NCI-H226 (cell line): ENCODE data around the gene NAB2.
"Not testable (repeated sequence)": the region's sequence is repeated elsewhere in the genome, so short reads cannot be mapped to it uniquely, and the experiment has no call there.

Experiments
- DNase-seq: peaks from one replicate; pipeline ENCODE4 v3.0.0-alpha.2; 2015

The NAB2 gene, protein sequence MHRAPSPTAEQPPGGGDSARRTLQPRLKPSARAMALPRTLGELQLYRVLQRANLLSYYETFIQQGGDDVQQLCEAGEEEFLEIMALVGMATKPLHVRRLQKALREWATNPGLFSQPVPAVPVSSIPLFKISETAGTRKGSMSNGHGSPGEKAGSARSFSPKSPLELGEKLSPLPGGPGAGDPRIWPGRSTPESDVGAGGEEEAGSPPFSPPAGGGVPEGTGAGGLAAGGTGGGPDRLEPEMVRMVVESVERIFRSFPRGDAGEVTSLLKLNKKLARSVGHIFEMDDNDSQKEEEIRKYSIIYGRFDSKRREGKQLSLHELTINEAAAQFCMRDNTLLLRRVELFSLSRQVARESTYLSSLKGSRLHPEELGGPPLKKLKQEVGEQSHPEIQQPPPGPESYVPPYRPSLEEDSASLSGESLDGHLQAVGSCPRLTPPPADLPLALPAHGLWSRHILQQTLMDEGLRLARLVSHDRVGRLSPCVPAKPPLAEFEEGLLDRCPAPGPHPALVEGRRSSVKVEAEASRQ

DNA sequence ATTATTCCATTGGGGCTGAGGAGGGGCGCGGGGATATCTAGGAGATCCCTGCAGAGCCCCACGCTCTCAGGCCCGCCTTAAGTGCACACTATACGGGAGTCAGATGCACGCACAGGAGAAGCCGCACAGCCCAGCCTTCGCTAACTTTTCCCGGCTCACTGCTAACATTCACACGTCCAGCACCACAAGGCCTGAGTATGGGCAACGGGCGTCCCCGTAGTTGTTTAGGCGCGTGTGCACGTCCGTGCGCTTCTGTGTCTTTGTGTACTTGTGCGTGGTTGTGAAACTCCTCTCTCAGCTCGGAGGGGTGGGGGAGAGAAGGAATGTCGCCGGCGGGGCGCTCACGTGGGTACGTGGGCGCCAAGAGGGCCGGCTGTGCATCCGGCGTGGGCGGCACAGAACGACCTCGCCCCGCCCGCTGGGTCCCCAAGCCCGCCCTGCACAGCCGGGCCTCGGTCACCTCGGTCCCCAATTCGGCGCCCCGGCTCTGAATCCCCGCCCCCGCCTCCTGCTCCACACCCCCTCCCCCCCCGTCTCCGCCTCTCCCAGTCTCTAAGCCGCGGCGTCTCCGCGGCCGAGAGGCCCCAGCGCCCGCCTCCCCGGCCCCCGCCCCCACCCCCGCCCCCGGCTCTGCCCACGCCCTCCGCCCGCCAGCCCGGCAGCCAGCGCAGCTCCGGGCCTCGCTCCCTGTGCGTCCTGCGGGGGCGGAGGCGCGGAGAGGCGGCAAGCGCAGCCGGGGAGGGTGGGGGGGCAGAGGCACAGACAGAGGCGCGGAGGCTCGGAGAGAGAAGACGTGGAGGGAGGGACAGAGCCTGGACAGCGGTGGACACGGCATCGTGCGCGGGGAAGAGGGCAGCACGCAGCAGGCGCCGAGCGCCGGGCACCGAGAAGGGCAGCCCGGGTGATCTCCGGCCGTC is at the start of gene NAB2:
NAB2 (plus strand) TSS at position 761 of the 917 bp plus-strand sequence. CDS start 158 bp downstream, outside the sequence.
- peak; percentile 98 for DNase-seq

DNA sequence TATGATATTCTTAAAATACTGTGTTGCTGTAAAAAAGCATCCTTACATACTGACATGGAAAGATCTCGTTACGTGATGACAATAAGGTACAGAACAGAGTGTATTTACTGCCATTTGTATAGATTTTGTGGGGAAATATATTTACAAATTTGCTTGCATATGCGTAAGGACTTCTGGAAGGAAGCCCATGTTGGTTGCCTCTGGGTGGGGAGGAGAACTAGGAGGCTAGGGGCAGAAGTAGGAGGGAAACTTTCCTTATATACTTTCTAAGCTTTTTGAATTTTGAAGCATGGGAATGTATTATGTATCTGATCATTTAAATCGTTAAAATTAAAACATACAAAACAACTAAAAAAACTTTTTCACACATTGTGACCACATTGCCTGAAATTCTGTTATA is 48.7 kb upstream of the NAB2 start:
- DNase-seq, result no peak

DNA sequence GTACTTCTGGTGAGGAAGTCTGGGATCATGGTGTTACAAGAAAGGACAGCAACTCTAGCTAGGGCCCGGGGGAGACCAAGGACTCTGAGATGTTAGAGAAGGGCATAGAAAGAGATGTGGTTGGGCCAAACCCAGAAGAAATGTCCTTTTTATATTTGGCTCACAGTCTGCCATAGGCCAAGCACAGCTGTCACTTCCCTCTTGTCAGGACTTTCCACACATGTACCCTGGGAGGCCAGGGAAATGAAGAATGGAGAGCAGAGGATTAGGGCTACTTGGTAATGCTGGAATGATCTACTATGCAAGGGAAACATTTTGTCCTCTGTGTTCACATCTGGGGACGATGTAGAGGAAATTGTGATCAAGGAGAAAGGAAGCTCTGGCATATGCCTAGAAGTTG is 48.2 kb upstream of the NAB2 start:
- no peak for DNase-seq

DNA sequence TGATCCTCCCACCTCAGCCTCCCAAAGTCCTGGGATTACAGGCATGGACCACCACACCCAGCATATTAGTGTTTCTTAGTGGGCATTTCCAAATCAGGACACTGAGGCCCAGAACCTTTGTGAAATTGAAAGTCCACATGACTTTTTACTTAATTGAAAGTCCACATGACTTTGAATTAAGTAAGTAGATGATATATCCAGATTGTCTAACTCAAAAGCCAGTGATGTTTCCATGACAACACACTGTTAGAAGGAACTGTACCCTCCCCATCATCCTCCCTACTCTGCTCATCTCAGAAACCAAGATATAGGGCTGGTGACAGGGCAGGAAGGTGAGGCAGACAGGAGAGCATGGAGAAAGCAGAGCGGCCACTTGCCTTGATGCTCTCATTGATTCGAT is 46.2 kb upstream of the NAB2 start:
- DNase-seq, result no peak

DNA sequence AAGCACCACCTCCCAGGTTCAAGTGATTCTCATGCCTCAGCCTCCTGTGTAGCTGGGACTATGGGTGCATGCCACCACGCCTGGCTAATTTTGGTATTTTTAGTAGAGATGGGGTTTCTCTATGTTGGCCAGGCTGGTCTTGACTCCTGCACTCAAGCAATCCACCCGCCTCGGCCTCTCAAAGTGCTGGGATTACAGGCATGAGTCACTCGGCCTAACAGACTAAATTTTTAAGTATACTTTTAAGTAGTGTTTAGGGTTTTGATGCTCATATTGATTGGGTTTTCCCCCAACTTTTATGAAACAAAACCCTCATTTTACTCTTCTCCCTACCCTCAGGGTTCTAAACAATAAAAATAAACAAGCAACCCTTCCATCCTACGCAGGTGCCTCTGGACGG is 44.4 kb upstream of the NAB2 start:
- no peak for DNase-seq

- no peak for DNase-seq
These were observed 44.0 kb upstream of the NAB2 start for GRCh38 chr12:57044889-57045288.

GRCh38 chr12:57046086-57046791 is 42.7 kb upstream of the NAB2 start:
- no peak for DNase-seq

DNA sequence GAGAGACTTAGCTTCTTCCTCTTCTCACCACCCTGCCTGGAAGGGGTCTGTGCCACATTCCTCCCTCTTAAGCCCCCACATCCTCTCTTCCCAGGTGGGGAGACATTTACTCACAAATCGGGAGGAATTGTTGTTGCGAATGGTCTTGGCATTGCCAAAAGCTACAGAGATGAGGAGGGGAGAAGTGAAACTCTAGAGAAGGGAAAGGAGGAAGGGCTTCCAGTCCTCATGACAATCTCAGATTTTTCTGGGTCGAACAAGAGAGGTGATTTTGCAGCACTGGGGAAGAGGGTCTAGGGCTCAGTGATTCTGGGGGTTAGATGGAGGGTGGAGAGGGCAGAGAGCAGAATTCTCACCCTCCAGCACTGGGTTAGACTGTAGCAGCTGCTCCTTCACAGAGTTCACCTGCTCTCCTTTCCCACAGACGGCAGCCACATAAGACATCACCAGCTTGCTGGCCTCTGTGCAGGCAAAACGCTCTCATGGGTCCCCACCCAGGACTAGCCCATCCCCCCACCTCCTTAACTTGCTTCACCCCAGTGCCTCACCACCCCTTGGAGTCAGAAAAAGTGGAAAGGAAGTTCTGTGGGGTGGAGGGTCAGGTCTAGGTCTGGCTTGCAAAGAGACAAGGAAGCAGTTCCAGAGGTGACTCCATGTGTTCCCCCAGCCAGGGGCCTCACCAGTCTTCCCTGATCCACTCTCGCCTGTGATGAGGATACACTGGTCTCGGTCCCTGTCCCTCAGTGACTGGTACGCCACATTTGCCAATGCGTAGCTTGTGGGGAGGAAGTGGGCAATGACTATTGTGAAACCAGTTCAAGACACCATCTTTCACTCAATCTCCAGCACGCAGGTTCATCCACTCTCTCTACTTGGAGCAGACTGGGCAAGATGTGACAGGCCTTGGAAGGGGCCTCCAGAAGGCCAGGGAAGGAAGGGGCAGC is 41.7 kb upstream of the NAB2 start:
- no peak for DNase-seq

DNA sequence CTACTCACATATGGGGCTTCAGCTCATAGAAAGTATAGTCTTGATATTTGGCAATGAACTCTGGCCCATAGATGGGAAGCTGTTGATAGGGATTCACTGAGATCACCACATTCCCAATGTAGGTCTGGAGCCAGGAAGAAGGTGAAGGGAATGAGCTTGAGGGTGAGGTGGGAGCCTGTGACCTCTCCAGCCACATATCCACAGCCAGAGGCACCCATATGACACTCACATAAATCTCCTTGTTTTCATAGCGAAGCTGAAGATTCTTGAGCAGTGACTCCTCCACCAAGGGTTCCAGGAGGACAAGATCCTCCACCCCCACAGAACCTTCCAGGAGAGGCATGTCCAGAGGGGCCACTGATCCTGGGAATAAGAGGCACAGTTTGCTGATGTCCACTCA is 40.9 kb upstream of the NAB2 start:
- no peak for DNase-seq

GRCh38 chr12:57048423-57049118 is 40.3 kb upstream of the NAB2 start:
- no peak for DNase-seq

DNA sequence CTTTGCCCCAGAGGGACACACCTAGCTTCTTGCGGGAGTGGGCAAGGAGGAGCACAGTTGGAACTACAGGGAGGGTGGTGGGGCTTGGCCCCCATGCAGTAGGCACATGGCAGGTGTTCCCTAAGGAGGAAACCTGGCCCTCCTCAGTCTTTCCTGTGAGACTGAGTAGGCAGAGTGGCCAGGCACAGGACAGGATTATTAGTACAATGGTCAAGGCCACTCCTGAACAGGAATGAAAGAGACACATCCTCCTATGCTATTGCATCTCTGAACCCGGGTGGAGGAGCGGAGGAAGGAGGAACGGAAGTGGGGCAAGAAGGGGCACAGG is 39.8 kb upstream of the NAB2 start:
- no peak for DNase-seq

- DNase-seq, result no peak
These were observed 39.0 kb upstream of the NAB2 start, which contains the start of gene MYO1A for GRCh38 chr12:57049890-57050289. Gene MYO1A (minus strand): TSS chr12:57050129. CDS start chr12:57048323, 1,806 bp downstream.

DNA sequence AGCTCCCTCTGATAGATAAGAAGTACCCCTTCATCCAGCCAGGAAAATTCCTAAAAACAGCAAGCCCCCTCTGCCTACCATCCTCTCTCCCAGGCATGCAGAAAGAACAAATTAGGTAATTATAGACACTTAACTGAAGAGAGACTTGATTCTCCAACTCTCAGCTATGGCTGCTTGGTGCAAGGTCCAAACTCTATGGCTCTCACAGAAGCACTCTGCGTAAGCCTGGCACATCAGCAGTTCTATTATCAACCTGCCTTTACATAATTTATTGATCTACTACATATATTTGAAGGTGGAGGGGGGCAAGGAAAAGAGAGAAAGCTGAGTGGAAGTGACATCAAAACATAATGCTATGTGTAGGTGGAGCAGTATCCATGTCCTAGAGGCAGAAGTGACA is 37.9 kb upstream of the NAB2 start:
- DNase-seq, result no peak

- DNase-seq, result not testable (repeated sequence)
These were observed 35.8 kb upstream of the NAB2 start for GRCh38 chr12:57053146-57053545.

GRCh38 chr12:57053901-57054300 is 35.0 kb upstream of the NAB2 start:
- DNase-seq, result not testable (repeated sequence)

DNA sequence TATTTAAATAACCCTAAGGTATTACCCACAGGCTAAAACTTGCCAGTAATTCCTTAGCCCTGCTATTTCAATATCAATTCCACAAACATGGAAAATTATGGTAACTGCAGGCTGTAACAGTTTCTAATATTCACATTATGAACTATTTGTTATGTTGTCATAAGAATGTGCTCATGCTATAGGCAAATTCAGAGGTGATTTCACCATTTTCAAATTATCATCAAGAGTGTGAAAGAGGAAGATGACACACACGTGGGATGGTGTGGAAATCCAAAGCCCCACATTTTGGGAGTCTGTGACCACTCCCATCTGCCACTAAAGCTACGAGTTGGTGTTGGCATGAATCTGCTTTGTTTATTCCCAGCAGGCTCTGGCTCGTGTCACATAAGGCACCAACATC is 33.1 kb upstream of the NAB2 start:
- DNase-seq, result no peak

GRCh38 chr12:57057067-57057751 is 31.7 kb upstream of the NAB2 start:
- DNase-seq, result no peak

- no peak for DNase-seq
These were observed 30.5 kb upstream of the NAB2 start for GRCh38 chr12:57058454-57058853.

DNA sequence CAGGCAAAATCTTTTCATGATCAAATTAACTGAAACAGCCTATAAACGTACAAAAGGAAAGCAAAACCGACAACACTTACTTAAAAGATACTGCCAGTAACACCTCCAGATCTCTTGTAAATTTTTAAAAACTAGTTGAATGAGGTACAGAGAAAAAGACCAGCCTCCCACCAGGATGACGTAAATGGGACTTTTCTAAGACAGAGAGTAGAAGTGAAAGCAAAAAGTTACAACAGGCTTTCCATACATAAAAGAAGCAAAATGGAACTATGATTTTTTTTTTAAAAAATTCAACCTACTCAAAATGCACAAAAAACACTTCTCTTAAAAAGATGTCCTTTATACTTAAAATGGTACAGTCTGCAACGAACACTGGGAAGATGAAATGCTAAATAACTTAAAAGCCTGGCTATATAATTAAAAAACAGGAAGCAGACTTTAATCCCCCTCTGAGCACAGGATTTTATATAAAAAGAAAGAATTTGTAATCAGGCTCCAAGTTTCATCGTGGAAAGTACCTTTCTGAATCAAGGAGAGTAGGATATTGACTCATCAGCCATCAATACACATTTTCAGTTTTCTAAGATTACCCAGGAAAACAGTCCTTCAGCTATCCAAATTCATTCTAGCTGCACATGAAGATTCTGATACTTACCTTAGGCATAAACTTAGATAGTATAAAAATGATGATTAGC is 24.8 kb upstream of the NAB2 start:
- DNase-seq, result no peak

DNA sequence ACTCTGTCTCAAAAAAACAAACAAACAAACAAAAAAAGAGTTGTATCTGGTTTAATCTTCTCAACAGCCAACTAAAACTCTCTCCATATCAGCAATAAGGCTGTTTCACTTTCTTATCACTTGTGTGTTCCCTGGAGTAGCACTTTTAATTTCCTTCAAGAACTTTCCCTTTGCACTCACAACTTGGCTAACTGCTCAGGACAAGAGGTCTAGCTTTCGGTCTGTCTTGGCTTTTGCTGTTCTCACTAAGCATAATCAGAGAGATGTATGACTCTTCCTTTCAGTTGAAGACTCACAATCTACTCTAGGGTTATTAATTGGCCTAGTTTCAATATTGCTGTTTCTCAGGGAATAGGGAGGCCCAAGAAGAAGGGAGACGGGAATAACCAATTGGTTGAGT is 22.7 kb upstream of the NAB2 start:
- DNase-seq, result no peak
